ENCODE measurements around the gene PSMD14.

GRCh38 chr2:161415034-161415986 is 107.1 kb downstream of the PSMD14 start:
- TF ChIP-seq EZH2 (IDR thresholded peaks at IDR 0.05; ENCODE audit: low read length, missing control alignments) (peak; percentile 78), CTCF (conservative IDR thresholded peaks at IDR 0.05 in 1 of 2, IDR thresholded peaks at IDR 0.05 in 1 of 2; ENCODE audit: low read depth in 1 of 2, low read length in 2 of 2) (no peak)

All from fibroblast of lung (primary cell).